ENCODE measurements around the gene ZNF385D. TPM values are rescaled to one million over a fixed set of nuclear protein-coding genes. Genes with fewer than 3 reads are reported as not detected.
"Not testable (repeated sequence)": the region's sequence is repeated elsewhere in the genome, so short reads cannot be mapped to it uniquely, and the experiment has no call there.

ZNF385D gene
- total RNA-seq, 1 donor from 2014 or later: 32.3 TPM

- ATAC-seq: no peak
- DNase-seq (ENCODE audit: low spot score): no peak
- intact Hi-C loops (cut with DNase I): no loop called here
Observed at GRCh38 chr3:21421096-21421495, 329.9 kb downstream of the ZNF385D start.

- no peak for ATAC-seq
Observed at GRCh38 chr3:21417991-21418390, 333.0 kb downstream of the ZNF385D start.

GRCh38 chr3:21414506-21414905 is 336.5 kb downstream of the ZNF385D start:
- intact Hi-C loops (cut with DNase I): no loop called here
- DNase-seq (ENCODE audit: low spot score): no peak
- ATAC-seq: no peak

More at GRCh38 chr3:21417991-21418390, 333.0 kb downstream of the ZNF385D start:
- intact Hi-C loops (cut with DNase I): no loop called here
- no peak for DNase-seq (ENCODE audit: low spot score)

- intact Hi-C loops (cut with DNase I): no loop called here
- ATAC-seq (no peak), DNase-seq (ENCODE audit: low spot score) (no peak)
Observed at GRCh38 chr3:21411058-21411457, 340.0 kb downstream of the ZNF385D start.

GRCh38 chr3:21409401-21409800 is 341.6 kb downstream of the ZNF385D start:
- ATAC-seq (no peak), DNase-seq (ENCODE audit: low spot score) (no peak)
- intact Hi-C loops (cut with DNase I): no loop called here

GRCh38 chr3:21407743-21408142 is 343.3 kb downstream of the ZNF385D start:
- DNase-seq (ENCODE audit: low spot score) (no peak), ATAC-seq (no peak)
- intact Hi-C loops (cut with DNase I): no loop called here

GRCh38 chr3:21405671-21406667 is 345.0 kb downstream of the ZNF385D start:
- no peak for DNase-seq (ENCODE audit: low spot score)
- intact Hi-C loops (cut with DNase I): no loop called here
- ATAC-seq: no peak

GRCh38 chr3:21398461-21398860 is 352.5 kb downstream of the ZNF385D start:
- no peak for ATAC-seq
- intact Hi-C loops (cut with DNase I): no loop called here
- no peak for DNase-seq (ENCODE audit: low spot score)

- DNase-seq (ENCODE audit: low spot score) (no peak), ATAC-seq (no peak)
- intact Hi-C loops (cut with DNase I): no loop called here
Observed at GRCh38 chr3:21393683-21394311, 357.2 kb downstream of the ZNF385D start.

GRCh38 chr3:21392526-21392925 is 358.5 kb downstream of the ZNF385D start:
- no peak for DNase-seq (ENCODE audit: low spot score)
- intact Hi-C loops (cut with DNase I): no loop called here
- ATAC-seq: no peak

GRCh38 chr3:21390856-21391255 is 360.2 kb downstream of the ZNF385D start:
- no peak for DNase-seq (ENCODE audit: low spot score)
- intact Hi-C loops (cut with DNase I): no loop called here
- ATAC-seq: no peak

GRCh38 chr3:21390136-21390535 is 360.9 kb downstream of the ZNF385D start:
- intact Hi-C loops (cut with DNase I): no loop called here
- ATAC-seq (no peak), DNase-seq (ENCODE audit: low spot score) (no peak)

- ATAC-seq; intact Hi-C loops (cut with DNase I); DNase-seq (ENCODE audit: low spot score): not testable (repeated sequence)
Observed at GRCh38 chr3:21387142-21387826, 363.7 kb downstream of the ZNF385D start.

GRCh38 chr3:21378036-21378435 is 373.0 kb downstream of the ZNF385D start:
- ATAC-seq; intact Hi-C loops (cut with DNase I); DNase-seq (ENCODE audit: low spot score): not testable (repeated sequence)

- DNase-seq (ENCODE audit: low spot score) (no peak), ATAC-seq (no peak)
- intact Hi-C loops (cut with DNase I): no loop called here
Observed at GRCh38 chr3:21377071-21377769, 373.8 kb downstream of the ZNF385D start.

- intact Hi-C loops (cut with DNase I): no loop called here
- no peak for ATAC-seq
- no peak for DNase-seq (ENCODE audit: low spot score)
Observed at GRCh38 chr3:21372316-21372715, 378.7 kb downstream of the ZNF385D start.
